ENCODE results near the gene KLK12. TPM values are rescaled to one million over a fixed set of nuclear protein-coding genes. Genes with fewer than 3 reads are reported as not detected.

KLK12 gene
- total and polyA plus RNA-seq, 2 donors (not counting 3 experiments of a cell fraction or from before 2014, with no cell fraction given) = not detected

GRCh38 chr19:51009061-51009891 is 25.5 kb downstream of the KLK12 start:
- Histone ChIP-seq H3K4me1 (ENCODE audit: control insufficient read depth, extremely low read depth, insufficient read depth, low read length) (no peaks in the 10 kb centered on the region), H4K20me1 (replicated peaks; ENCODE audit: control insufficient read depth, extremely low read depth, insufficient read depth, low read length) (no peaks in the 10 kb centered on the region), H3K9me1 (replicated peaks; ENCODE audit: control insufficient read depth, extremely low read depth, insufficient read depth, low read length) (no peaks in the 10 kb centered on the region), H3K9me3 (replicated peaks; ENCODE audit: control insufficient read depth, insufficient read depth, low read length) (no peaks in the 10 kb centered on the region), H3K9ac (replicated peaks; ENCODE audit: extremely low read depth, insufficient read depth, low read length) (no peak overlapping the region), H3K79me2 (ENCODE audit: control insufficient read depth, insufficient read depth, low read length) (no peaks in the 10 kb centered on the region), H3K36me3 (ENCODE audit: control insufficient read depth in 2 of 2, extremely low read depth in 1 of 2, insufficient read depth in 2 of 2, low read length in 2 of 2) (no peaks in the 10 kb centered on the region), H3K4me2 (ENCODE audit: insufficient read depth, low read length) (no peak overlapping the region), H3K27ac (ENCODE audit: insufficient read depth, low read depth, low read length) (no peak overlapping the region), H2AFZ (ENCODE audit: low read depth, low read length) (no peak overlapping the region), H3K4me3 (replicated peaks in 1 of 3; ENCODE audit: insufficient read depth in 1 of 3, low read depth in 1 of 3, low read length in 3 of 3) (no peak overlapping the region), H3K27me3 (ENCODE audit: control insufficient read depth in 2 of 2, insufficient read depth in 2 of 2, low read length in 2 of 2) (no peaks in the 10 kb centered on the region)
- BruUV-seq (replicated peaks) = no TSS peak
- FAIRE-seq (no peak), DNase-seq (ENCODE audit: low read depth, low spot score) (no peak)
- TF ChIP-seq POLR2AphosphoS5 (IDR thresholded peaks at IDR 0.05; ENCODE audit: insufficient read depth, low read depth, low read length) (no peak), EZH2 (IDR thresholded peaks at IDR 0.05; ENCODE audit: borderline replicate concordance, low read depth, low read length, severe bottlenecking) (no peak), POLR2A (IDR thresholded peaks at IDR 0.05; ENCODE audit: low read depth, low read length) (no peak), GATA2 (IDR thresholded peaks at IDR 0.05; ENCODE audit: insufficient read depth, insufficient read length, low read depth, low read length) (no peak), MYC (IDR thresholded peaks at IDR 0.05; ENCODE audit: low read depth, low read length) (no peak), JUN (IDR thresholded peaks at IDR 0.05; ENCODE audit: borderline replicate concordance, insufficient read depth, insufficient read length, low read depth) (no peak)
- TF ChIP-seq, protein P1, sequence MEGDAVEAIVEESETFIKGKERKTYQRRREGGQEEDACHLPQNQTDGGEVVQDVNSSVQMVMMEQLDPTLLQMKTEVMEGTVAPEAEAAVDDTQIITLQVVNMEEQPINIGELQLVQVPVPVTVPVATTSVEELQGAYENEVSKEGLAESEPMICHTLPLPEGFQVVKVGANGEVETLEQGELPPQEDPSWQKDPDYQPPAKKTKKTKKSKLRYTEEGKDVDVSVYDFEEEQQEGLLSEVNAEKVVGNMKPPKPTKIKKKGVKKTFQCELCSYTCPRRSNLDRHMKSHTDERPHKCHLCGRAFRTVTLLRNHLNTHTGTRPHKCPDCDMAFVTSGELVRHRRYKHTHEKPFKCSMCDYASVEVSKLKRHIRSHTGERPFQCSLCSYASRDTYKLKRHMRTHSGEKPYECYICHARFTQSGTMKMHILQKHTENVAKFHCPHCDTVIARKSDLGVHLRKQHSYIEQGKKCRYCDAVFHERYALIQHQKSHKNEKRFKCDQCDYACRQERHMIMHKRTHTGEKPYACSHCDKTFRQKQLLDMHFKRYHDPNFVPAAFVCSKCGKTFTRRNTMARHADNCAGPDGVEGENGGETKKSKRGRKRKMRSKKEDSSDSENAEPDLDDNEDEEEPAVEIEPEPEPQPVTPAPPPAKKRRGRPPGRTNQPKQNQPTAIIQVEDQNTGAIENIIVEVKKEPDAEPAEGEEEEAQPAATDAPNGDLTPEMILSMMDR (IDR thresholded peaks at IDR 0.05; ENCODE audit: extremely low read depth in 1 of 2, insufficient read depth in 1 of 2, low read depth in 1 of 2, low read length in 2 of 2) = no peak
- POLR2A ChIA-PET = no interaction called here
- intact Hi-C loops (cut with micrococcal nuclease) = no loop called here
- dilution Hi-C loops (cut with MboI; ENCODE audit: extremely low pct_ligation_motif_present, low sequenced_read_pairs) = no loop called here
- CTCF ChIA-PET = no interaction called here

Data from endothelial cell of umbilical vein (primary cell).